A673 (cell line): ENCODE measurements around the gene FBXW8. TPM values are rescaled to one million over a fixed set of nuclear protein-coding genes. Genes with fewer than 3 reads are reported as not detected.

Source experiments
- BruUV-seq: library from RNA; stranded (reverse); fragments of 400-500 nt; replicated peaks from 2 replicates; lab custom pipeline; 2021; lab: Mats Ljungman, UMichigan
- CTCF ChIA-PET: fragments of 300-600 bp; sonication (Branson Sonifier 250); formaldehyde crosslinking; loops from one replicate; lab custom pipeline; 2022; ENCODE audit warnings: antibody characterized with exemption; lab: Charles Lee
- POLR2A ChIA-PET: fragments of 300-600 bp; sonication (Branson Sonifier 250); formaldehyde crosslinking; loops from one replicate; lab custom pipeline; 2022; ENCODE audit warnings: antibody characterized with exemption; ENCODE audit not compliant: low non-redundant PET; lab: Charles Lee
- DNase-seq: peaks from one replicate; pipeline ENCODE4 v3.0.0-alpha.2; 2015; ENCODE audit warnings: low spot score
- H3K27ac ChIP-seq: fragments of 200-600 bp; sonication (generic); 2 replicates; pipeline ENCODE4 v1.5.1; 2016; ENCODE audit warnings: mixed run types, low read depth, mild to moderate bottlenecking, mixed read lengths, antibody characterized with exemption, low read length; ENCODE audit not compliant: poor library complexity, severe bottlenecking
- H3K27me3 ChIP-seq: fragments of 200-600 bp; sonication (generic); replicated peaks from 2 replicates; pipeline ENCODE4 v1.6.1; 2017; ENCODE audit warnings: mixed run types, low read depth, mild to moderate bottlenecking, mixed read lengths, antibody characterized with exemption, low read length; ENCODE audit not compliant: insufficient read depth, poor library complexity
- H3K36me3 ChIP-seq: fragments of 200-600 bp; sonication (generic); 2 replicates; pipeline ENCODE4 v1.6.1; 2016; ENCODE audit warnings: mixed run types, mild to moderate bottlenecking, mixed read lengths, antibody characterized with exemption, low read length; ENCODE audit not compliant: insufficient read depth, poor library complexity, severe bottlenecking
- H3K4me1 ChIP-seq: fragments of 200-600 bp; sonication (generic); 2 replicates; pipeline ENCODE4 v1.6.1; 2017; ENCODE audit warnings: mixed run types, mild to moderate bottlenecking, mixed read lengths, antibody characterized with exemption, low read length; ENCODE audit not compliant: insufficient read depth, poor library complexity, severe bottlenecking
- H3K4me3 ChIP-seq: fragments of 200-600 bp; sonication (generic); 2 replicates; pipeline ENCODE4 v1.5.1; 2016; ENCODE audit warnings: low read depth, mixed run types, mild to moderate bottlenecking, mixed read lengths, low read length; ENCODE audit not compliant: poor library complexity, severe bottlenecking
- H3K9me3 ChIP-seq: fragments of 200-600 bp; sonication (generic); 2 replicates; pipeline ENCODE4 v1.6.1; 2016; ENCODE audit warnings: mixed run types, low read depth, mild to moderate bottlenecking, mixed read lengths, antibody characterized with exemption, low read length; ENCODE audit not compliant: poor library complexity, severe bottlenecking
- CTCF ChIP-seq: fragments of 300-800, 200-600 bp; sonication (generic); conservative IDR thresholded peaks from 2 replicates; pipeline ENCODE4 v1.5.1; 2017; ENCODE audit warnings: low read depth, mild to moderate bottlenecking, antibody characterized with exemption, low read length, moderate library complexity, mixed read lengths
- EZH2 ChIP-seq: fragments of 200-600 bp; sonication (generic); IDR thresholded peaks from 2 replicates; pipeline ENCODE4 v1.6.1; 2017; ENCODE audit warnings: borderline replicate concordance, low read depth, mild to moderate bottlenecking, mixed read lengths, antibody characterized with exemption, low read length; ENCODE audit not compliant: poor library complexity, severe bottlenecking
- intact Hi-C: fragments of 100-400 bp; cut with micrococcal nuclease; formaldehyde crosslinking; loops from one replicate; pipeline ENCODE4 v1.10.0; 2022; ENCODE audit not compliant: unreplicated experiment
- total RNA-seq: library from RNA; stranded (reverse); gene quantifications from 2 replicates; pipeline ENCODE4 v1.2.3, GENCODE V29; 2021

FBXW8 gene
- total RNA-seq, 1 experiment from 2014 or later = 14.8 TPM

- no peak overlapping the region for H3K4me3 ChIP-seq
- no peaks in the 10 kb centered on the region for H3K36me3 ChIP-seq
- H3K27ac ChIP-seq = no peak overlapping the region
- DNase-seq = no peak
- CTCF ChIA-PET = no interaction called here
- H3K4me1 ChIP-seq = peaks cover 6% of the 10 kb centered on the region
- no peaks in the 10 kb centered on the region for H3K27me3 ChIP-seq
- H3K9me3 ChIP-seq = no peaks in the 10 kb centered on the region
- POLR2A ChIA-PET = no interaction called here
- BruUV-seq = no TSS peak
- intact Hi-C loops = no loop called here
- TF ChIP-seq EZH2 (no peak), CTCF (no peak)
Observed at GRCh38 chr12:117046425-117046824, 135.7 kb downstream of the FBXW8 start.

GRCh38 chr12:117046861-117047530 is 136.2 kb downstream of the FBXW8 start:
- intact Hi-C loops = no loop called here
- Histone ChIP-seq H3K9me3 (no peaks in the 10 kb centered on the region), H3K27ac (no peak overlapping the region), H3K4me3 (no peak overlapping the region), H3K4me1 (peaks cover 6% of the 10 kb centered on the region), H3K27me3 (no peaks in the 10 kb centered on the region), H3K36me3 (no peaks in the 10 kb centered on the region)
- TF ChIP-seq CTCF (no peak), EZH2 (no peak)
- POLR2A ChIA-PET = no interaction called here
- no peak for DNase-seq
- CTCF ChIA-PET = no interaction called here
- BruUV-seq = no TSS peak

- Histone ChIP-seq H3K4me1 (peaks cover 6% of the 10 kb centered on the region), H3K27me3 (no peaks in the 10 kb centered on the region), H3K9me3 (no peaks in the 10 kb centered on the region), H3K36me3 (no peaks in the 10 kb centered on the region), H3K4me3 (no peak overlapping the region), H3K27ac (no peak overlapping the region)
- TF ChIP-seq CTCF = no peak
- TF ChIP-seq EZH2 = no peak
- BruUV-seq = no TSS peak
- POLR2A ChIA-PET = interaction anchor here (0.5 kb wide), 1 partner anchor 212 kb away, joined by 4 read pairs; no protein-coding TSS in a partner anchor
- DNase-seq = no peak
- intact Hi-C loops = no loop called here
- CTCF ChIA-PET = no interaction called here
Observed at GRCh38 chr12:117047810-117048584, 137.2 kb downstream of the FBXW8 start.
